Erythroblast (primary cell): ENCODE data around the gene TEKT1.

Experiments
- GATA1 ChIP-seq: IDR thresholded peaks from 2 replicates; pipeline ENCODE4 v1.6.1; 2011; ENCODE audit warnings: low read depth, mild to moderate bottlenecking, control low read depth, low read length, moderate library complexity
- POLR2A ChIP-seq: IDR thresholded peaks from 2 replicates; pipeline ENCODE4 v1.6.1; 2011; ENCODE audit warnings: mild to moderate bottlenecking, low read length

DNA sequence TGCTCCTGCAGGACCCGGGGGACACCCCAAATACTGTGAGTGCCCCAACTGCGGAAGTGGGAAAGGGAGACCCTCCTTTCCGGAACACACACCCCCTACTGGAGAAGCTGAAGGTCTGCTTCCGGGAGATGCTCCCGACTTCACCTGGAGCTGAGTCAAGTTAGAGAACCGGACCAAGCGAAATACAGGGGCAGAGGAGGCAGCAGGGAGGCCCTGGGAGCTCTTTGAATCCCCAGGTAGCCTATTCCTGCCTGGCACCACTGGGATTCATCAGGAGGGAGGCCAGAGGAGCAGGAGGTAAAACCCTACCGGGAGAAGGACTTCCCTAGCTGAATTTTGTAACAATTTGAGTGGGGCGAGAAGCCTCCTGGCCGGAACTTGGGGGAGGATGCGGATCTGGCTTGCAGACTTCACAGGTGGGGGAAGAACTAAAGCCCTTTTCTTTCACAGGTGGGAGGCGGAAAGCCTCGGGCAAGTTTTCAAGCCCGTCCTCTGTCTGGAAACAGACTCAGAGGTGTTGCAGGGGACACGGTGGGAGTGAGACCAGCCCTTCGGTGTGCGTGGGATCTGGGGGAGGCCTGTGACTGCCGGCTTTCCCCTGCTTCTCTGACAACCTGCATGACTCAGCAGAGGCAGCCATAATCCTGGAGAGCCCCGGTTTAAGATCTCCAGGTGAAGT, 22.4 kb upstream of the TEKT1 start:
- TF ChIP-seq POLR2A (no peak), GATA1 (no peak)
